Left ventricle myocardium inferior (tissue), 1 donor: ENCODE results near the gene PLXNA2. TPM values are rescaled to one million over a fixed set of nuclear protein-coding genes. Genes with fewer than 3 reads are reported as not detected.

Source experiments
- DNase-seq: peaks from one replicate; pipeline ENCODE4 v3.0.0-alpha.2; 2020
- H3K27ac ChIP-seq: fragments of 200-600 bp; replicated peaks from 2 replicates; pipeline ENCODE4 v1.8.0; 2021
- H3K27me3 ChIP-seq: fragments of 200-600 bp; 2 replicates; pipeline ENCODE4 v1.8.0; 2021; ENCODE audit warnings: low read depth
- H3K36me3 ChIP-seq: fragments of 200-600 bp; 2 replicates; pipeline ENCODE4 v1.8.0; 2021
- H3K4me1 ChIP-seq: fragments of 200-600 bp; 2 replicates; pipeline ENCODE4 v1.8.0; 2021
- H3K4me3 ChIP-seq: fragments of 200-600 bp; 2 replicates; pipeline ENCODE4 v1.8.0; 2021; ENCODE audit warnings: mild to moderate bottlenecking, moderate library complexity
- H3K9me3 ChIP-seq: fragments of 200-600 bp; replicated peaks from 2 replicates; pipeline ENCODE4 v1.8.0; 2021
- CTCF ChIP-seq: fragments of 200-600 bp; IDR thresholded peaks from 2 replicates; pipeline ENCODE4 v1.8.0; 2021; ENCODE audit warnings: antibody characterized with exemption, mild to moderate bottlenecking, borderline replicate concordance
- intact Hi-C: fragments of 100-400 bp; cut with micrococcal nuclease; formaldehyde crosslinking; loops from one replicate; pipeline ENCODE4 v1.11.0; 2022
- total RNA-seq: library from RNA; stranded (reverse); fragmentation: NEBNext Ultra II Directional; extraction: Animal tissue kit (Norgen Biotek cat#: 25700); gene quantifications from one replicate; pipeline ENCODE4 v1.2.1, GENCODE V29; 2021
- donor health status: DM: no; HTN: yes; CAD: no; lungs with severe emphysema.

PLXNA2 gene
- total RNA-seq, 1 donor from 2014 or later, result 29.1 TPM

GRCh38 chr1:208222376-208223126 is 21.6 kb downstream of the PLXNA2 start:
- no peak for DNase-seq
- H3K36me3 ChIP-seq, result peaks cover under 1% of the 10 kb centered on the region
- TF ChIP-seq CTCF, result no peak
- peak overlapping the region; percentile 83 for H3K27ac ChIP-seq
- intact Hi-C loops, result no loop called here
- H3K4me1 ChIP-seq, result peaks cover 99% of the 10 kb centered on the region
- no peak overlapping the region for H3K4me3 ChIP-seq
- no peaks in the 10 kb centered on the region for H3K9me3 ChIP-seq
- H3K27me3 ChIP-seq, result no peaks in the 10 kb centered on the region

- Histone ChIP-seq H3K9me3 (no peaks in the 10 kb centered on the region), H3K27ac (peak overlapping the region; percentile 83), H3K4me1 (peaks cover 99% of the 10 kb centered on the region), H3K36me3 (peaks cover 13% of the 10 kb centered on the region), H3K27me3 (no peaks in the 10 kb centered on the region), H3K4me3 (no peak overlapping the region)
- no peak for DNase-seq
- TF ChIP-seq CTCF, result no peak
- intact Hi-C loops, result no loop called here
Measured at GRCh38 chr1:208221291-208221622, 22.9 kb downstream of the PLXNA2 start.

GRCh38 chr1:208219659-208220282 is 24.4 kb downstream of the PLXNA2 start:
- intact Hi-C loops, result no loop called here
- H3K36me3 ChIP-seq, result peaks cover 27% of the 10 kb centered on the region
- peaks cover 99% of the 10 kb centered on the region for H3K4me1 ChIP-seq
- peak overlapping the region; percentile 83 for H3K27ac ChIP-seq
- peak; percentile 70 for DNase-seq
- H3K27me3 ChIP-seq, result no peaks in the 10 kb centered on the region
- no peaks in the 10 kb centered on the region for H3K9me3 ChIP-seq
- H3K4me3 ChIP-seq, result peak overlapping the region; percentile 11
- no peak for TF ChIP-seq CTCF

- TF ChIP-seq CTCF, result no peak
- DNase-seq, result no peak
- H3K4me3 ChIP-seq, result peak overlapping the region; percentile 11
- no peaks in the 10 kb centered on the region for H3K27me3 ChIP-seq
- no peaks in the 10 kb centered on the region for H3K9me3 ChIP-seq
- intact Hi-C loops, result no loop called here
- peaks cover 32% of the 10 kb centered on the region for H3K36me3 ChIP-seq
- H3K27ac ChIP-seq, result peak overlapping the region; percentile 83
- H3K4me1 ChIP-seq, result peaks cover 100% of the 10 kb centered on the region
Measured at GRCh38 chr1:208219098-208219658, 25.0 kb downstream of the PLXNA2 start.

- no peak for TF ChIP-seq CTCF
- no peak for DNase-seq
- H3K36me3 ChIP-seq, result peaks cover 32% of the 10 kb centered on the region
- intact Hi-C loops, result no loop called here
- no peaks in the 10 kb centered on the region for H3K27me3 ChIP-seq
- H3K27ac ChIP-seq, result peak overlapping the region; percentile 83
- H3K4me3 ChIP-seq, result peak overlapping the region; percentile 5
- H3K9me3 ChIP-seq, result no peaks in the 10 kb centered on the region
- H3K4me1 ChIP-seq, result peaks cover 100% of the 10 kb centered on the region
Measured at GRCh38 chr1:208218237-208219097, 25.7 kb downstream of the PLXNA2 start.
